ENCODE measurements around the gene NID1. TPM values are rescaled to one million over a fixed set of nuclear protein-coding genes. Genes with fewer than 3 reads are reported as not detected.
A peak's percentile ranks its signal among the peaks of the same experiment; 100 is the strongest.

The NID1 gene
- total RNA-seq, 2 donors from 2014 or later, result 95.1 to 112 TPM

- H3K27me3 ChIP-seq, result no peaks in the 10 kb centered on the region
- no peaks in the 10 kb centered on the region for H3K36me3 ChIP-seq
- H3K27ac ChIP-seq, result no peak overlapping the region
- no peak overlapping the region for H3K4me3 ChIP-seq
- H3K9me3 ChIP-seq, result peaks cover 0 to 18% of the 10 kb centered on the region in 2 donors
- no peak for DNase-seq (ENCODE audit: low spot score)
- no peak for TF ChIP-seq CTCF (IDR thresholded peaks at IDR 0.05)
- H3K4me1 ChIP-seq, result peaks cover 0 to 14% of the 10 kb centered on the region in 2 donors
Observed at GRCh38 chr1:236072001-236072400, 7.1 kb upstream of the NID1 start.

GRCh38 chr1:236070753-236071152 lies 5.9 kb upstream of the NID1 start:
- H3K4me1 ChIP-seq, result peaks cover 0 to 27% of the 10 kb centered on the region in 2 donors
- no peak for TF ChIP-seq CTCF (IDR thresholded peaks at IDR 0.05)
- no peak overlapping the region for H3K4me3 ChIP-seq
- no peak overlapping the region for H3K27ac ChIP-seq
- no peaks in the 10 kb centered on the region for H3K27me3 ChIP-seq
- peaks cover 0 to 18% of the 10 kb centered on the region in 2 donors for H3K9me3 ChIP-seq
- H3K36me3 ChIP-seq, result no peaks in the 10 kb centered on the region
- no peak for DNase-seq (ENCODE audit: low spot score)

GRCh38 chr1:236069796-236070195 lies 4.9 kb upstream of the NID1 start:
- no peak for TF ChIP-seq CTCF (IDR thresholded peaks at IDR 0.05)
- Histone ChIP-seq H3K27me3 (no peaks in the 10 kb centered on the region), H3K9me3 (peaks cover 0 to 18% of the 10 kb centered on the region in 2 donors), H3K4me3 (no peak overlapping the region), H3K27ac (no peak overlapping the region), H3K36me3 (no peaks in the 10 kb centered on the region), H3K4me1 (peaks cover 0 to 32% of the 10 kb centered on the region in 2 donors)
- DNase-seq (ENCODE audit: low spot score), result no peak

- DNase-seq (ENCODE audit: low spot score), result no peak
- peak overlapping the region; percentile 24 to 28 for H3K4me3 ChIP-seq
Observed at GRCh38 chr1:236067854-236068454, 3.1 kb upstream of the NID1 start.

GRCh38 chr1:236066828-236067386 lies 2.0 kb upstream of the NID1 start:
- Histone ChIP-seq H3K4me3 (peak overlapping the region; percentile 28 to 90), H3K27me3 (no peaks in the 10 kb centered on the region), H3K36me3 (peaks cover 8% of the 10 kb centered on the region), H3K9me3 (peaks cover 0 to 18% of the 10 kb centered on the region in 2 donors), H3K4me1 (peaks cover 0 to 45% of the 10 kb centered on the region in 2 donors), H3K27ac (peak overlapping the region; percentile 99)
- TF ChIP-seq CTCF (IDR thresholded peaks at IDR 0.05), result no peak
- peak; percentile 77 for DNase-seq (ENCODE audit: low spot score)

More at GRCh38 chr1:236067854-236068454, 3.1 kb upstream of the NID1 start:
- TF ChIP-seq CTCF (IDR thresholded peaks at IDR 0.05), result no peak
- Histone ChIP-seq H3K27me3 (no peaks in the 10 kb centered on the region), H3K4me1 (peaks cover 0 to 42% of the 10 kb centered on the region in 2 donors), H3K36me3 (no peaks in the 10 kb centered on the region), H3K27ac (peak overlapping the region; percentile 99), H3K9me3 (peaks cover 0 to 18% of the 10 kb centered on the region in 2 donors)

Data from right atrium auricular region (tissue), 2 donors.